ENCODE measurements around the gene FBXW4.

Gene FBXW4

GRCh38 chr10:101694674-101695403 is at the start of gene FBXW4:
Gene FBXW4 (minus strand): TSS chr10:101695170. CDS start chr10:101695105, 65 bp downstream.
- DNase-seq: peak; percentile 74

- no peak for DNase-seq
Measured at GRCh38 chr10:101744267-101744666, 49.3 kb upstream of the FBXW4 start.

- DNase-seq: no peak
Measured at GRCh38 chr10:101741938-101742337, 47.0 kb upstream of the FBXW4 start.

- DNase-seq: no peak
Measured at GRCh38 chr10:101736666-101737065, 41.7 kb upstream of the FBXW4 start.

- DNase-seq: no peak
Measured at GRCh38 chr10:101732096-101732495, 37.1 kb upstream of the FBXW4 start.

- no peak for DNase-seq
Measured at GRCh38 chr10:101726115-101726387, 31.1 kb upstream of the FBXW4 start.

GRCh38 chr10:101725296-101726114 is 30.5 kb upstream of the FBXW4 start:
- no peak for DNase-seq

GRCh38 chr10:101724446-101724845 is 29.5 kb upstream of the FBXW4 start:
- no peak for DNase-seq

GRCh38 chr10:101723176-101723575 is 28.2 kb upstream of the FBXW4 start:
- no peak for DNase-seq

GRCh38 chr10:101721806-101722205 is 26.8 kb upstream of the FBXW4 start:
- DNase-seq: no peak

- DNase-seq: no peak
Measured at GRCh38 chr10:101720606-101721230, 25.7 kb upstream of the FBXW4 start.

GRCh38 chr10:101718690-101719275 is 23.8 kb upstream of the FBXW4 start:
- DNase-seq: no peak

- DNase-seq: no peak
Measured at GRCh38 chr10:101716891-101717659, 22.1 kb upstream of the FBXW4 start.

GRCh38 chr10:101712997-101713396 is 18.0 kb upstream of the FBXW4 start:
- DNase-seq: no peak

- no peak for DNase-seq
Measured at GRCh38 chr10:101710793-101711192, 15.8 kb upstream of the FBXW4 start.

- no peak for DNase-seq
Measured at GRCh38 chr10:101710059-101710695, 15.2 kb upstream of the FBXW4 start.

GRCh38 chr10:101709359-101710058 is 14.5 kb upstream of the FBXW4 start:
- DNase-seq: no peak

GRCh38 chr10:101708870-101709269 is 13.9 kb upstream of the FBXW4 start:
- DNase-seq: no peak

- DNase-seq: no peak
Measured at GRCh38 chr10:101708073-101708472, 13.1 kb upstream of the FBXW4 start.

- DNase-seq: no peak
Measured at GRCh38 chr10:101704331-101704730, 9.4 kb upstream of the FBXW4 start.

- DNase-seq: no peak
Measured at GRCh38 chr10:101696632-101697031, 1.7 kb upstream of the FBXW4 start.

Data from CD4-positive, alpha-beta T cell treated with Interleukin-12 subunit alpha and Interleukin-12 subunit beta, for 1 hour (primary cell).